HAP-1 (cell line): ENCODE results near the gene CSPG4.
"Not testable (repeated sequence)": the region's sequence is repeated elsewhere in the genome, so short reads cannot be mapped to it uniquely, and the experiment has no call there.

Source experiments
- DNase-seq, 2 experiments: peaks; one replicate each; pipeline ENCODE4 v3.0.0-alpha.2; 2016 to 2020; ENCODE audit warnings: low spot score in 2 of 2
- H3K27me3 ChIP-seq: fragments of 250-450 bp; sonication (Bioruptor Pico); 2 replicates; pipeline ENCODE4 v1.5.1; 2020; ENCODE audit warnings: low read depth, mild to moderate bottlenecking, moderate library complexity
- H3K36me3 ChIP-seq: fragments of 250-450 bp; sonication (Bioruptor Pico); replicated peaks from 2 replicates; pipeline ENCODE4 v1.5.1; 2020; ENCODE audit warnings: mild to moderate bottlenecking
- H3K4me1 ChIP-seq: fragments of 250-450 bp; sonication (Bioruptor Pico); 2 replicates; pipeline ENCODE4 v1.5.1; 2020; ENCODE audit warnings: mild to moderate bottlenecking
- H3K4me3 ChIP-seq: fragments of 250-450 bp; sonication (Bioruptor Pico); 2 replicates; pipeline ENCODE4 v1.5.1; 2020; ENCODE audit warnings: mild to moderate bottlenecking, moderate library complexity
- H3K9me3 ChIP-seq: fragments of 250-450 bp; sonication (Bioruptor Pico); 2 replicates; pipeline ENCODE4 v1.5.1; 2020; ENCODE audit warnings: mild to moderate bottlenecking, moderate library complexity
- in situ Hi-C: fragments of 300-500 bp; cut with MboI; formaldehyde crosslinking; loops from 3 replicates; pipeline ENCODE4 v1.14.3; 2020; ENCODE audit warnings: low sequenced_read_pairs, inconsistent platforms, mixed read lengths

The CSPG4 gene

DNA sequence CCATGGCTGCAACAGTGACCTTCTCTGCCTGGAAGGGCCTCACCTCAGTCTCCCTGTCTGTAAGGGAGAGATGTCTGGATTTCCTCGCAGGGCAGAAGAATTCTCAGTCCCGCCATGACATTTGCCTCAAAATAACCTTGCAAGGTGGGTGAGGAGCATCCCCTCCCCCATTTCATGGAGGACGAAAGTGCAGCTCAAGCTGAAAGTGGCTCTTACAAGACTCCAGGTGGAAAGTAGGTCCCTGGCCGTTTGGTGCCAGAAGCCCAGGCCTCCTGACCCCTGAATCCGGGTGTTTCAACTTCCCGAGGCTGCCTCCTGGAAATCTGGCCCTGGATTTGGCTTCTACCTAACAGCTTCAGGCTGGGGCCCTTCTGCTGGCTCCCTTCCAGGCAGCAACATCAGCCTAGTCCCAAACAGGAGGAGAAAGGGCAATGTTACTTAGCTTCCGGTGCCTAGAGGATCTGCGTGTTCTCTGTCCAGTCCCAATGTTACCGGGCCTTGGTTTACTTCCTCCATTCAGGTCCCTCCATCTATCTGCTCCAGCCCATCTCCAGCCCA, 769 bp upstream of the CSPG4 start:
- H3K4me3 ChIP-seq: no peak overlapping the region
- in situ Hi-C loops: no loop called here

DNA sequence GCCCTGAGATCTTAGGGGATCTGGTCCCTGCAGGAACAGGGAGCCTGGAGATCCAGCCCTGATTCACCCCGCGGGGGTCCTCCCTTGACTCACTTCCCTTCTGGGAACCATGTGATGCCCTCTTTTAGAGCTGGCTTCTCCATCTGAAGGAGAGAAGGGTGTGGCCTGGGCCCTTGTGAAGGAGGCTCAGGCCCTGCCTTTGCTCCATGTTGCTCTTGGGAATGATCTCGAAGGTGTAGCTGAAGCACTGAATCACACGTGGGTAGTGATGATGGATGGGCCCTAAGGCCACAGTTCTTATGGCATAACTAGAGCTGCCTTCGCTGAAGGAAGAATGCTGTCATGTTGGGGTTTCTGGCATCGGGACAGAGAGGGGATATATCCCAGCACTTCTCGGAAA, 1.2 kb downstream of the CSPG4 start:
- H3K4me1 ChIP-seq, in situ Hi-C loops, H3K9me3 ChIP-seq, H3K4me3 ChIP-seq, H3K27me3 ChIP-seq, DNase-seq, H3K36me3 ChIP-seq: not testable (repeated sequence)

More for the DNA sequence above, 769 bp upstream of the CSPG4 start:
- H3K36me3 ChIP-seq: no peaks in the 10 kb centered on the region
- H3K9me3 ChIP-seq: no peaks in the 10 kb centered on the region
- peaks cover 9% of the 10 kb centered on the region for H3K4me1 ChIP-seq
- no peaks in the 10 kb centered on the region for H3K27me3 ChIP-seq
- peak in 1 of 2 experiments; percentile 73 for DNase-seq

DNA sequence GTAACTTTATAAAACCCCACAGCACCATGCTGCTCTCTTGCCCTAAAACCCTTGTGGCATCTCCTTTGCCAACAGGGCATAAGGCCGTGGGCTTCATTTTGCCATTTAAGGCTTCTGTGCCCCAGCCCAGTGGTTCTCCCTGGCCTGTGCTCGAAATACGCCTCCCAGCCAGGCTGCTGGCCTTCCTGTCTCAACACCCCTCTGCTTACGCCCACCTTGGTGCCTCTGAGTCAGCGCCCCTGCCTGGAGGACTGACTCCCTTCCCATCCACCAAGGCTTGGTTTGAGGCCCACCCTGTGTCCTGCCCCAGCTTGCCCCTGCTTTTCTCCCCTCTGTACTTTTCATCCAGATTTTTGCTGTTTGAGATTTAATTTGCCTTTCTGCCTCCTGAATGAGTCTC, 1.8 kb downstream of the CSPG4 start:
- H3K9me3 ChIP-seq, DNase-seq, H3K27me3 ChIP-seq, H3K4me3 ChIP-seq, in situ Hi-C loops, H3K4me1 ChIP-seq, H3K36me3 ChIP-seq: not testable (repeated sequence)

DNA sequence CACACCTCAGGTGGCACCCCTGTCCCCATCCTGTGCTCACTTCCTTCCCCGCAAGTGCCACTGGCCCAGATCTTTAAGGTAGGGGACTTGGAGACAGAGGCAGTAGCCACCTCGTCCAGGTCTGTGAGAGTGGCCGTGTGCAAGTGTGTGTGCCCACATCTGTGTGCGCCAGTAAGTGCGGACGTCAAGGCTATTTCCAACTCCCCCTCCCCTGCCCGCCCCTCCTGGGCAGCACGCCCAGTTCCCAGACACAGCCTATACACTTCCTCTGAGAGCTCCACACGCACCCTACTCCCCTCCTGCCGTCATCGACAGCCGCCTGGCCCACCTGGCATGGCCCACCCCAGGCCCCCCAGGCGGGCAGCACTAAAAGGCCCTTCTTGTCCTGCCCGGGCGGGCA, 3.2 kb downstream of the CSPG4 start:
- H3K36me3 ChIP-seq, H3K9me3 ChIP-seq, H3K4me1 ChIP-seq, in situ Hi-C loops, H3K4me3 ChIP-seq, H3K27me3 ChIP-seq, DNase-seq: not testable (repeated sequence)

DNA sequence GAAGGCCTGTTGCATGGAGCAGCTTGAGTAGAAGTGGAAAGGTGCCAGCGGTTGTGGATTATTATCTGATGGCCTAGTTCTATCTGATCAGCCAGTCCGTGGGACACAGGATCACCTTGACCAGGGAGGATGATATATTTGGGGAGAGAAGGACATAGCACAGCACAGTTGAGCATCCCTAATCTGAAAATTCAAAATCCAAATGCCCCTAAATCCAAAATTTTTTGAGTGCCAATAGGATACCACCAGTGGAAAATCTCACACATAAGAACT, 6.0 kb downstream of the CSPG4 start:
- no peaks in the 10 kb centered on the region for H3K4me1 ChIP-seq
- no peaks in the 10 kb centered on the region for H3K27me3 ChIP-seq
- H3K9me3 ChIP-seq: no peaks in the 10 kb centered on the region
- in situ Hi-C loops: no loop called here
- DNase-seq: no peak
- no peaks in the 10 kb centered on the region for H3K36me3 ChIP-seq
- no peak overlapping the region for H3K4me3 ChIP-seq

DNA sequence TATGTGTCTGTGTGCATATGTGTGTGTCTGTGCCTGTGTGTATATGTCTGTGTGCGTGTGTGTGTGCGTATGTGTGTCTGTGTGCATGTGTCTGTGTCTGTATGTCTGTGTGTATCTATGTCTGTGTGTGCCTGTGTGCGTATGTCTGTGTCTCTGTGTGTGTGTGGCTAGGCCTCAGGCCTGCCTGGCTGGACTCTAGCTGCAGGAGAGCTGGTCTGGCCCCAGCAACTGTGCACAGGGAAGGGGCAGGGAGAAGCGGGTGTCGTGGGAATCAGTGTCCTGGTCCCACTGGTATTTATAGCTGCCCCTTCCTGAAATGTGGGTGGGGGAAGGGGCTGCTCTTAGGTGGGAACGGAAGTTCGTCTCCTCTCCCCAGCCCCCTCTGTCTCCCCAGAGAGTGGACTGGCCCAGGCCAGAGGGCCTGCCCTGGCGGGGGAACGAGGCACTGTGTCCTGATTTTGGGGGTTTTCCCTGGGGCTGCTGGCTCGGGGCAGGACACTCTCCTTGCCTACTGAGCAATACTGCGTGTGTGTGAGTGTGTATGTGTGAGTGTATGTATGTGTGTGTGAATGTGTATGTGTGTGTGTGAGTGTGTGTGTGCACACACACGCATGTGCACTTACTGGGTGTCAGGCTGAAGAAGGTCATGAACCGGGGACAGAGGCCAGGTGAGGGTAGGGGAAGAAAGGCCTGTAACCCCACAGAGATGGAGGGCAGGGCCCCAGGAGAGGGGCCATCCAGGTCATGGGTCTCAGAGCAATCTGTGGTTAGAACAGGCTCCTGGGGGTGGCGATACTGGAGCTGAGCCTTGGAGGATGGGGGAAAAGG, 6.6 kb downstream of the CSPG4 start:
- in situ Hi-C loops: no loop called here
- Histone ChIP-seq H3K27me3 (no peaks in the 10 kb centered on the region; the same call in 1 of the 2 replicates), H3K9me3 (no peaks in the 10 kb centered on the region), H3K4me3 (no peak overlapping the region), H3K36me3 (no peaks in the 10 kb centered on the region), H3K4me1 (no peaks in the 10 kb centered on the region)
- no peak for DNase-seq

DNA sequence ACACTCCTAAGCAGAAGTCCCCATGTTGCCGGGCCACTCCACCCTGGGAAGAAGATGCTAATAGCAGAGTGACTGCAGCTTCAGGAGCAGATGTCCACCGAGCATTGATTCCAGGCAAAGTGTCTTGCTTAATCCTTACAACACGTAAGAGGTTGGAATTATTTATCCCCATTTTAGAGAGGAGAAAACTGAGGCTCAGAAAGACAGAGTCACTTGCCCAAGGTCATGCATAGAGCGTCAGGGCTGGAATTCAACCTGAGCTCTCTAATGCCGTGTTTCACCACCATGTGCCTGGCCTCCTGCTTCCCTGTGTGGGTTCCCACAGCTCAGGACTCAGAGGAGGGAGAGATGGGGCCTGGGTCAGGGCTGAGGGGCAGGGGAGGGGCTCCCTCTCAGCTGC, 7.3 kb downstream of the CSPG4 start:
- in situ Hi-C loops, H3K9me3 ChIP-seq, H3K36me3 ChIP-seq, DNase-seq, H3K27me3 ChIP-seq, H3K4me3 ChIP-seq, H3K4me1 ChIP-seq: not testable (repeated sequence)

DNA sequence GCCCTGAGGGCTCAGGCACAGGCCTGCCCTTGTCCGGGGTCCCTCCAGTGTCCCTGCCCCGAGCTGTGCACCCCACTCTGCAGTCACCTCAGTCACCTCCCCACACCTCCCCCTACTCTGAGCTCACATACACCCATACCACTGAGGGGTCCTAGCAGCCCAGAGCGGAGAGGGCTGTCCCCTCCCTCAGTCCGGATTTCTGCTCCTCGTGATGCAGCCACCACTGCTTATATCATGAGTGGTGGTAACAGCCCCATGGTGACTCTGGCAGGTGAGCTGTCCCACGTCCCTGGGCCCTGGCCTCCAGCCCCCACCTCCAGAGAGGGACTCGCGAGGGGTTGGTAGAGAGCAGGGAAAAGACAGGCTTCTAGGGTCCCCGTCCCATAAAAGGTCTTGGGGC, 8.0 kb downstream of the CSPG4 start:
- Histone ChIP-seq H3K4me1 (no peaks in the 10 kb centered on the region), H3K27me3 (no peaks in the 10 kb centered on the region; the same call in 1 of the 2 replicates), H3K36me3 (no peaks in the 10 kb centered on the region), H3K9me3 (no peaks in the 10 kb centered on the region), H3K4me3 (no peak overlapping the region)
- in situ Hi-C loops: no loop called here
- no peak for DNase-seq

DNA sequence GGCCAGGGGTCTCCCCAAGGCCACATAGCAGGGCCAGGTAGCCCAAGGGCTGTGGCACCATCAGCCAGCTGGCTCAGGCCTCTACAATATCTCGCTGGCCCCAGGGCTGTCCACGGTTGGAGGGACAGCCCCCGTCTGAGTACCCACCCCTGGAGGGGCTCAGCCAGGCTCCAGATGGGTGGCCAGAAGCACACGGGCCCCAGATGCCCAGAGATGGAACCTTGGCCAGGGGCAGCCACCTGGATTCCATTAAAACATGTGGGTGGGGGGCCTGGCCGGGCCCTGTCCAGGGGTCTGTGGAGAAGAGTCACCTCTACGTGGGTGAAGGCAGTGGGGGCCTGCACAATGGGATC, 8.4 kb downstream of the CSPG4 start:
- Histone ChIP-seq H3K4me1 (no peaks in the 10 kb centered on the region), H3K27me3 (no peaks in the 10 kb centered on the region; the same call in 1 of the 2 replicates), H3K36me3 (no peaks in the 10 kb centered on the region), H3K9me3 (no peaks in the 10 kb centered on the region), H3K4me3 (no peak overlapping the region)
- no peak for DNase-seq
- in situ Hi-C loops: no loop called here

DNA sequence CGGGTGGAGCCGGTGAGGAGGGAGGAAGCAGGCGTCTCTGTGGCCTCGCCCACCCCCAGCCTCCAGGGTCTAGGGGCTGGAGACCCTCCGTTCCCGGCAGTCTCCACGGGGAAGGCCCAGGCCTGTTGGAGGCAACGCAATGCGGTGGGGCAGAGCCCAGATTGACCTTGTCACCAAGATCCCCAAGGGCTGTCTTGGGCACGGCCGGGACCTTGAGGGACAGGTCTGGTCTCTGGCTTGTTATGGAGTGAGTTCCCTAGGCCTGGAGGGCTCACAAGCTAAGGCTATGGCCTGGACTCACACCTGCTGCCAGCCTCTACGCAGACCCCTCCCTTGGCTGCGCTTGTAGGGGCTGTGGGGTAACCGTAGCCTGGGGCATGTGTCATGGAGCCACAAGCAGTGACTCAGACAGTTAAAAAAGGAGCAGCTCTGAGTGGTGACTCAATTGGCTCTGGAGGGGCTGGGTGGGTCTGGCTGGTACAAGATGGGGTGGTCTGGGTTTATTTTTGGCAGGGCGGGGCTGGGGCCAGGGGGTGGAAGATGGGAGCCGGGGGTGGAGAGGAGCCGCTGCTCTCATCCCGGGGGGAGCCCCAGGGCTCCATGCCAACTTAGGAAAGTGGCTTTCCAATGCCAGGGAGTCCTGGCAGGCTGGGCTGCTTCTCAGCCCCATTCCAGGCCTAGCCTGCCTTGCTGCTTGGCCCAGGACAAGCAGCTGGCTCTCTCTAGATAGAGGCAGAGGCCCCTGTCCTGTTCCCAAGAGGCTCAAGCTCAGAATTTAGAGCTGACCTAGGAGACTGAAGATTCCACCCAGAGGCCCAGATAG, 9.0 kb downstream of the CSPG4 start:
- H3K36me3 ChIP-seq, in situ Hi-C loops, H3K9me3 ChIP-seq, H3K27me3 ChIP-seq, H3K4me3 ChIP-seq, H3K4me1 ChIP-seq, DNase-seq: not testable (repeated sequence)

DNA sequence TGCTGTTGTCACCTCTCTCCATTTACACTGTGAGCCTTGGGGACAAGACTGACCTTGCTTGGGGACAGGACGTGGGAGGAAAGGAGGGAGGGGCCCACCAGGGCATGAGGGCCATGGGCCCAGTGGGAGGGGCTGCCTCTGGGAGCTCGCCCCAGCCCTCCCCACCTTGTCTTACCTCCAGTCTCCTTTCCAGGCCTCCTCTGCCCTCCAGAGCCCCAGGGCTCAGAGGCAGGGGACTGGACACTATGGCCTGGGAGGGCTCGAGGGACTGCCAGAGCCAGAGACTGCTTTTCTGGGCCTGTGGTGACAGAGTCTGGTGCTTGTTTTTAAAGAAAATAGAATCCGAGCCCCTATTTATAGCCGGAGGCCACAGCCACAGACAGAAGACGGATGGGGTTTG, 10.2 kb downstream of the CSPG4 start:
- Histone ChIP-seq H3K36me3 (no peaks in the 10 kb centered on the region), H3K4me3 (no peak overlapping the region), H3K27me3 (no peaks in the 10 kb centered on the region; the same call in 1 of the 2 replicates), H3K4me1 (no peaks in the 10 kb centered on the region), H3K9me3 (no peaks in the 10 kb centered on the region)
- DNase-seq: no peak
- in situ Hi-C loops: no loop called here

DNA sequence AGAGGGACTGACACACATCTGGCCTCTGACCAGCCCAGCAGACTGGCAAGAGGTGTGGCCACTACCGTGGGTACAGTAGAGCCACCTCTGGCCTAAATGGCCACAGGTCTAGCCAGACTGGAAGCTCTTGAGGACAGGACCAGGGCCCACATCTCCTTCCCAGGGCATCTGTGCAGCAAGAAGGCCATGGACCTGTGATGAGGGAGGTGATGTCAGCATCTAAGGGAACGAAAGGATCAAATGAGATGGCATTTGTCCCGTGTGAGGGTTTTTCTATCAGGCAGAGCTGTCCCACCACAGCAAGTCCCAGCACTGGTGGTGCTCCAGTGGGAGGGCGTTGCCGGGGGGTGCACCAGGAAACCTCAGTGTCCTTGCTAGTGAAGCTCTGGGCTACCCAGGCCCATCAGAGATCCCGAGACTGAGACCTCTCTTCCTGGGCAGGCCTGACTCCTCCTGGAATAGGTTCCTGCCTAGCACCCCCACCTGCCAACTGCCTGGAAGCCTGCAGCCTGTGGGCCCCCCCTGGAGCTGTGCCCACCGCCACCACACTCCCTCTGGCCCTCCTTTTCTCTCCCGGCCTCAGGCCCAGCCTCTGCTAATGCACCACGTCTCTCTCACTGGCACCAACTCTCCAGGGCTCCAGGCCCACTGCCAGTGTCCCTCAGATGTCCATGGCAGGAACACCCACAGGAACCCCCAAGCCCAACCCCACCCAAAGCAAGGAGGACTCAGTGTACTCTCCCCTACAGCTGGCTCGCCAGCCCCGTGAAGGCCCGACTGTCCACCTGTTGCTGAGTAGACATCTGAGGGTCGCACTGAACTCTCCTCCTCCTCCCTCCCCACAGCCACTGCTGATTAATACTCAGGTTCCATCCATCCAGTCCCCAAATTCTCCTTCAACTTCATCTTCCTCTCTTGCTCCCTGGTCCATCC, 11.3 kb downstream of the CSPG4 start:
- H3K9me3 ChIP-seq, H3K4me3 ChIP-seq, H3K36me3 ChIP-seq, H3K27me3 ChIP-seq, H3K4me1 ChIP-seq, DNase-seq, in situ Hi-C loops: not testable (repeated sequence)

DNA sequence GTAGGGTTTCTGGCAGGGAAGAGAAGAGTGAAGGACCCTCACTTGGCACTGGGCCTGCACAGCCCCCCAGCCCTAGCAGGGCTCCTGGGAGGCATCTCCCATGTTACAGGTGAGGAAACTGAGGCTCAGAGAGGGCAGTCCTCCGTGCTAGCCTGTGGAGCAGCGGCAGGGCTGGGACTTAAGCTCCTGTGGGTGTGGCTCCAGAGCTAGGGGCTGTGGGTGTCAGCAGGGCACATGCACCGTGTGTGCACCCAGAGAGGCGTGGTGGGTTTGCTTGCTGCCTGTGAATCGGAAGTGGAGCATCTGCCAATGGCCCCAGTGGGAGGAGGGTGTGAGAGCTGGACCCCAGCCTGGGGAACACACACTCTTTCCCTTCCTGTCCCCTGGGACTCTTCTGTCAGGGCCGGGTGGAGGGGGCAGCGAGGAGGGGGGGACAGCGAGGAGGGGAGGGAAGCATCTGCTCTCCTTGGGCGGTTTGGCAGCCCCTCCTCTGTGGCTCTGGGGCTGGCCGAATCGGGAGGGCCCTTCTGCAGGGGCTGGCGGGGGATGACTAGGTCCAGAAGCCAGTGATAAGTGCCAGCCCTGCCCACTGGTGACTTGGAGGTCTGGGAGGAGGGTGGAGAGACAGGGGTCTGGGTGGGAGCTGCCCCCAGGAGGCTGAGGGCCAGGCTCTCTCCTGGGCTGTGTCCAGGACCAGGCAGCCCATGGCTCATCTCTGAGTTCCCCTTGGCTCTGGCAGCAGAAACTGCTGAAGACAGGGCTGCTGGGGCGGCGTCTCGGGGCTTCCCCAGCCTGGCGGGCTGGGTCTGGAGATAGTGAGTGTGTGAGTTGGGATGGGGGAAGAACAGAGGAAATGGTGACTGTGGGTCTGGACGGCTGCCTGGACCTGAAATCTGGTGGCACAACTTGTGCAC, 12.4 kb downstream of the CSPG4 start:
- H3K4me1 ChIP-seq, H3K4me3 ChIP-seq, H3K9me3 ChIP-seq, H3K27me3 ChIP-seq, in situ Hi-C loops, DNase-seq, H3K36me3 ChIP-seq: not testable (repeated sequence)
